NCI-H2196 treated with DMSO at 0.1 percent for 48 hours (cell line): ENCODE measurements around the gene NCOA1.
"Not testable (repeated sequence)": the region's sequence is repeated elsewhere in the genome, so short reads cannot be mapped to it uniquely, and the experiment has no call there.

Experiments
- DNase-seq: peaks from one replicate; lab custom pipeline; 2025; ENCODE audit not compliant: unreplicated experiment; lab: John Stamatoyannopoulos, UW

NCOA1 gene

DNA sequence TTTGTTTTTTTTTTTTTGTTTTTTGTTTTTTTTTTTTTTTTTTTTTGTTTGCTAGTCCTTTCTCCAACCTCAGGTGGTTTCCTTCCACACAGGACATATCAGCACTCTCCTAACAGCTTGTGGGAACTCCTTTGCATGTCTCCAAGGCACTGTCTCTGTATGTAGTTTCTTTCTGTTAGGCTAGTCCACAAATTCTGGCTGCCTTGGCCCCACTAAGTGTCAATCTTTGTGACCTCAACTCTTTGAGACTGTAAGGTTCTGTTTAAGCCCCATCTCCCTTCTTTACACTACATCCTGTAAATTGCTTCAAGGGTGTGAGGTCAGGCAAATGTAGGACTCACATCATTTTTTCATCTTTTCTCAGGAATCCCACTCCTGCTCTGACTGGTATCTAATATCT lies 85.1 kb downstream of the NCOA1 start:
- no peak for DNase-seq

DNA sequence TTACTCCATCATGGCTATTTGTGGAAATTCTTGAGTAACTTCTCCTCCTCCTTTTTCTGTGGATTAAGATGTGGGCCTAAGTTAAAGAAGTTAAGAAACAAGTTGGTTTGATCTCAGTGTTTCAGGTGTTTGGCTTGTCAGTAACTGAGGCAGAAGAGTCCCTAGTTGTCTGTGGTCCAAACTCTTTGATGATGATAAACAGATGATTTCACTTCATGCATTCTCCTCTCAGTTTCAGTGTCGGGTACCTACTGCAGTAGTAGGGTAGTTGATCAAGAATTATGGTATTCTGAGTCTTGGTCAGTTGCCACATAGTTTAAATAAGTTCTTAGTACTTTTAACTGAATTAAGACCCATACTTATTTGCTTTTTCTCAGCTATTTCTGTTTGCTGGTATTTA lies 85.6 kb downstream of the NCOA1 start:
- no peak for DNase-seq

DNA sequence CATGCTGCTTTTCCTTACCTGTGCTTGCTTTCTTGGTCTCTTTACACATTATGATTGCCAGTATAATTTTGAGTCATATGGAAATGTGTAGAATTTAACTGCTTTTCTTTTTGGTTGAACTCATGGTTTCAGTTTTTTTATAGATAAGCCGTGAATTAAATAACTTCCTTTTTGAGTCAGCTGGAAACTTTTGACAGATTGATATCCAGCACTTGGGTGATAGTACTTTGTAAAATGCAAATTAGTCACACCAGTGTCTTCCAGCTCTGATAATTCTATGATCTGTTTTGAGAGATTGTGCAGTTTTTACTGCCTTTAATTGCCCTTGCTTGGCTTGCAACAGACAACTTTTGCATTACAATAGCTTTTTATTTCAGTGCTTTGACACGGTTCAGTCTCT lies 86.4 kb downstream of the NCOA1 start:
- no peak for DNase-seq

DNA sequence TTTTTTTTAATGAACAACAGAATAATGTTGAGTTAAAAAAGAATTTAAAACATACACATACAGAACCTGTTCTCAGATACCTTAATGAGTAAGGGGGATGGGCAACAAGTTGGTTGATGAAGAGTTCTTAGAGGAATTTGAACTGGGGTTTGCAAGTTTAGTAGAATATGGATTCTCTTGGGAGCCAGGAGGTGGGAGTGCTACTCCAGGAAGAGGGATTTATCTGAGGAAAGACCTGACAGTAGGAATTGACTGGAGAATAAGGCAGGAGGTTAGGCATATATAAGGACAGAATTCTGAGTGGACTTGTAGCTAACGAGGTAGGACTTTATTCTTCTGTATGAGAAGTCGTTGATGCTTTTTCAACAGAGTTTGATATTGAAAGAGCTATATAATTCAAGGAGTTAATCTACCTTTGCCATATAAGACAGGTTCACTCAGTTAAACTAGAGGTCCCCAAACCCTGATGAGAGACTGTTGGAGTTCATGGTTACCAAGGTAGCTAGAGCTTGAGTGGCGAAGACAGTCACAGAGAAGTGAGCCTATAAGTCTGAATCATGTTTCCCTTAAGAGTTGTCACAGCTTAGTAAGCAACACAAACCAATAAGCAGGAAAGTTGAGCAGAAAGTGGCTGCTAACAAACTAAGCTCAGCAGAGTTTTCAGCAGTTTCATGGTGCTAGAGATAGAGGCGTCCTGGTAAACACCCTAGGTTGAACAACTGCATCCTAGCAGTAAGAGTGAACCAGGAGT lies 88.2 kb downstream of the NCOA1 start:
- DNase-seq, result no peak

DNA sequence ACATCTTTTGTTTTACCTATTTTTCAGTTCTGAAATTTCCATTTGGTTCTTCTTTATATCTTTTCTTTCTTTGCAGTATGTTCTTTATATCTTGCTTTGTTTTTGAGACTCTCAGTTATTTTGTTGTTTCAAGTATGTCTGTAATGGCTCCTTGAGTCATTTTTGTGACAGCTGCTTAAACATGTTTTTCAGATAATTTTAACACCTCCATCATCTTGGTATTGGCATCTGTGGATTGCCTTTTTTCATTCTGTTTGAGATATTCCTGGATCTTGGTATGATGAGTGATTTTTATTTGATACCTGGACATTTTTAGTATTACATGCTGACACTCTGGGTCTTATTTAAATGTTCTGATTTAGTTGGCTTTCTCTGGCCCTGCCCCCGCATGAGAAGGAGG lies 89.5 kb downstream of the NCOA1 start:
- DNase-seq, result no peak

DNA sequence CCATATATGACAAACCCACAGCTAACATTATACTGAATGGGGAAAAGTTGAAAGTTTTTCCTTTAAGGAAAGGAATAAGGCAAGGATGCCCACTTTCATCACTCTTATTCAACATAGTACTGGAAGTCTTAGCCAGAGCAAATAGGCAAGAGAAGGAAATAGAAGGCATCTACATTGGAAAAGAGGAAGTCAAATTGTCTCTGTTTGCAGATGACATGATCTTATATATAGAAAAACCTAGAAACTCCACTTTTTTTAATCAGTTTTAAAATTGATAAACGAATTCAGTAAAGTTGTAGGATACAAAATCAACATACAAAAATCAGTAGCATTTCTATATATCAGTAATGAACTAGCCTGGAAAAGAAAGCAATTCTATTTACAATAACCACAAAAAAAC lies 90.9 kb downstream of the NCOA1 start:
- not testable (repeated sequence) for DNase-seq

DNA sequence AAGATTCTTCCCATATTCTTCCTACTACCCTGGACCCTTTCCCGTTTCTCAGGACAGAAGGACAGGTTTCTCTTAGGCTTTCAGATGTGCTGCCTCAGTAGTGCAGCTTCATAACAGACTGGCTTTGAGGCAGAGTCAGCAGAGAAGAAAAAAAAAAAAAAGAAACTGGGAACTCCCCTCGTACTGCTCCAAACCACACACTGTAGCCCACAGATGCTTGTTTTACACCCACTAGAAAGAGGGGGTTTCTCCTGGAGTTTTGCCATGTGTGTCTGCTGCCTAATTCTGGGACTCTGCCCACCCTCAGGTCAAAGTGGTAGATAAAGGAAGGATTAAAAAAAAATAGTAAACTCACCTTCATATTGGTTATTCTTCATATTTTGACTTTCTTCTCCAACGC lies 95.9 kb downstream of the NCOA1 start:
- no peak for DNase-seq

DNA sequence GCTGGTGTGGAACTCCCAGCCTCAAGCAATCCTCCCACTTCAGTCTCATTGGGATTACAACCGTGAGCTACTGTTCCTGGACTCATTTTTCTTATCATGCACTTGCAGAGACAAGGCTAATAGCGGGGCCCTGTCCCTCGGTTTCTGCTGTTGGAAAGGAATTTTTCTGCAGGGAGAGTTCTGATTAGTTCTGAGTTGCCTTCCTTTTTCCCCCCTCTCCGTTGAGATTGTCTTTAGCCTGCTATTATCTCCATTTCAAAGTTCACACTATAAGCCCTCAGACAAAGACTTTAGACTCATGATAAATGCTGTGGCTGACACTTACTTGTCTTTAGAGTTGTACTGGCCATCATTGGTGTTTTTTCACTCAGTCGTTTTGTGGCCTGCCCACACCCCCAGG lies 97.2 kb downstream of the NCOA1 start:
- no peak for DNase-seq

DNA sequence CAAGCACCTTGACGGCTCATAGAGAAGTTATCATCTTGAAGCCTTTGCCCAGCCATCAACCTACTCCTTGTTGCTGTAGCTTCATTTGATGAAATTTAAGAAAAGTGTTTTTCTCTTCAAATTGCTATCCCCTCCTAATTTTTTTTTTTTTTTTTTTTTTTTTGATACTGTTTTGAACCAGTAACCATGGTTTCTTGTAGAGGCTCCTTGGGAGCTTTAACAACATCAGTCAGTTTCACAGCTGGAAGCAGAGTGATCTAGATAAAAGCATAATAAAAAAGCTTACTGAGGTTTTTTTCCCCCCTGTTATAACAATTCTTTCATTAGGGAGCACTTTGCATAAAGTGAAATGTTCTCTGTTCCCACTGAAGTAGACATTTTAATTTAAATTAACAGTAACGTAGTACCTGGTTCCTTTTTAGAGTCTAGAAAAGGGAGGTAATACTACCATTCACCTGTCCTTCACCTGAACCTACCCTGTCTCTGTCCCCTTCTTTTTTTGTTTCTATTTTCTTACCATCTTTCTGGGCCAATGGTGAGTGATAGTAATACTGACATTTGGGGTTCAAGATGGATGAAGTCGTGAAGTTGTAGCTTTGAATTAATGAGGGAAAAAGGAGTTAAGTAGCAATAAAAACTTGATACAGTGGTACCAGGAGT lies 101.5 kb downstream of the NCOA1 start:
- DNase-seq, result no peak

DNA sequence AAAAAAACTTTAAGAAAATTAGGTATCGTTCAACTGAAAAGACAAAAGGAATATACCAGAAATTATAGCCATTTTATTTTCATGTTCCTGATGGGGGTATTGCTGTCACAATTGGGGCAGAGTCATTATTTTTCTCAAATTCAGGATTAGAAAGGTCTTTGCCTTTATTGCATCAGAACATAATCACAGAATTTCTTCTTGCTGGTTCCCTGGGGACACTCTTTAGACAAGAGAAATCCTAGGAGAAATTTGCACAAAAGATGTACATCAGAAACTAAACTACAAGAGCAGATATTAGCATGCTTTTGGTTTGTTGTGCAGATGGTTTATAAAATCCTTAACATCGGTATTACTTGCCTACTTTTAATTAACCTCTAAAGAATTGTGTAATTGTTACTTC lies 103.2 kb downstream of the NCOA1 start:
- no peak for DNase-seq

DNA sequence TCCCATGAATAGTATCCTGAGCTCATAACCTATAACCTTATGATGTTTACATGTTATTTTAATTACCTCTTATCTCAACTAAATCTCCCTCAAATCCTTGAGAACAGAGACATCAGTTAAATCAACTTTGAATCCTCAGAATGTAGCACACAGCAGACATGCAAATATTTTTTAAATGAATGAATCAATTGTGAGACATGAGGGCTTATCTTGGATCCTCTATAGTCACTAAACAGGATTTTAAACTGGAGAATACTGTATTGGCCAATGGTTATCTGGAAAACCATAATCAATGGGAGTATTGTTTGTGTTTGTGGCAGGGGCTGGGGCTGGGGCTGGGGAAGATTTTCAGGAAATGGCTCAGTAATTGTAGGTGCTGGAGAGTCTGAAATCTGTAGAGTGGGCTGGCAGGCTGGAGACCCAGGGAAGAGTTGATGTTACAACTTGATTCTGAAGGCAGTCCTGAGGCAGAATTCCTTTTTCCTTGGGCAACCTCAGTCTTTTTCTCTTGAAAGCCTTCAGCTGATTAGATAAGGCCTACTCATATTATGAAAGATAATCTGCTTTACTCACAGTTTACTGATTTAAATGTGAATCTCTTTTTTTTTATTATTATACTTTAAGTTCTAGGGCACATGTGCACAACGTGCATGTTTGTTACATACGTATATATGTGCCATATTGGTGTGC lies 106.3 kb downstream of the NCOA1 start:
- DNase-seq, result no peak

DNA sequence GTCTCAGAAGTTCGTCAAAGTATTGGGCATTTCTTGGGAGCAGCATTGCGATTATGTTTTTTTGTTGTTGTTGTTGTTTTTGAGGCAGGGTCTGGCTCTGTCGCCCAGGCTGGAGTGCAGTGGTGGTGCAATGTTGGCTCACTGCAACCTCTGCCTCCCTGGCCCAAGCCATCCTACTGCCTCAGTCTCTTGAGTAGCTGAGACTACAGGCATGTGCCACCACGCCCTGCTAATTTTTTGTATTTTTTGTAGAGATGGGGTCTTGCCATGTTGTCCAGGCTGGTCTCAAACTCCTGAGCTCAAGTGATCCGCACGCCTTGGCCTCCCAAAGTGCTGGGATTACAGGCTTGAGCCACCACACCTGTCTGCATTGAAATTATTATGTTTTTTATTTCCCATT lies 109.1 kb downstream of the NCOA1 start:
- DNase-seq, result not testable (repeated sequence)

DNA sequence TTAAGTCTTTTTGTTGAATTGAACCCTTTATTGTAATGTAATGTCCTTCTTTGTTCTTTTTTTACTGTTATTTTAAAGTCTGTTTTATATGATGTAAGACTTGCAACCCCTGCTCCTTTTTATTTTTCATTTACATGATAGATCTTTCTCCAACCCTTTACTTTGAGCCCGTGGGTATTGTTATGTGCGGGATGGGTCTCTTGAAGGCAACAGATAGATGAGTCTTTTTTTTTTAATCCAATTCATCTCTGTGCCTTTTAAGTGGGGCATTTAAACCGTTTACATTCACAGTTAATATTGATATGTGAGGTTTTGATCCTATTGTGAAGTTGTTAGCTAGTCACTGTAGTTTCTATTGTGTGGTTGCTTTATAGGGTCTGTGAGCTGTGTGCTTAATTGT lies 120.6 kb downstream of the NCOA1 start:
- DNase-seq, result no peak

DNA sequence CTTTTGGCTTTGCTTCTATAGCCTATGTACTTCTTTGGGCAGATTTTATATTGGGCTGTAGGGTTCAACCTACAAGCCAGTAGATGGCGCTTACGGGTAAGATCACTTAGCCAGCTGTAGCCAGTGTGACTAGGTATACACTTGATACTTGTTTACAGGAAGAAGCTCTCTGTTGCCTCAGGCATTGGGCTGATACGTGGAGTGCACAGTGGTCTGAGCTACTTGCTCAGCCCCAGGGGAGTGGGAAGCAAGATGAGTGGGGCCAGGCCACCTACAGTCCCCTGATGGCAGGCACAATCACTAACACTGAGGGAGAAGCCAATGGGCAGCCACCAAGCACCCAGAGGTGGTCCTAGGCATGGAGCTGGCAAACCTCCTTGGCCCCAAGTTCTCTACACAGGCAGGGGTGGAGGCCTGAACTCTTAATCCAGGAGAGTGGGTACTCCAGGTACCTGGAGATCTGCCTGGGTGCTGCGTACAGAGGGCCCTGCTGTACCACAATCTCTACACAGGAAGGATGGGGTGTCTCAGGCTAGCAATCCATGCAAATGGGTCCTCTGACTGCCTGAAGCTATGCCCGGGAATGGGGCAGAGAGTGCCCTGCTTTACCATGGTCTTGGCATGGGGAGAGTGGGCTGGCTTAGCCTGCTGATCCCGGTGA lies 122.2 kb downstream of the NCOA1 start:
- no peak for DNase-seq

DNA sequence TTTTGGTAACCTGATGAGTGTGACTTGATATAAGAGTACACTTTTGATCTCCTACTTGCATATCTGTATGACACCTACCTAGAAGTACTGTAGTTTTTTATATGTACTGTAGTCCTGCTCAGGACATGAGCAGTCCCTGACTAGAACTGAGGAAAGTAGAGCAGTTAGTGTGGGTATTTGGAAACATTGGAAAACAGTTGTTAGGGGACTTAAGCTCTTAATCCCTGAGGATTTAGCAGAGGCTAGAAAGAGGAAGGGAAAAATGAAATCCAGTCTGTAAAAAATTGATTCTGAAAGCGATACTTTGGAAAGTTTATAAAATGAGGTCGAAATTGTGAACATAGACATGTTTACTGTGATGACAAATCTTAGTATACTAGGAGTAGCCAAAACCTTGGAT lies 125.6 kb downstream of the NCOA1 start:
- DNase-seq, result no peak

DNA sequence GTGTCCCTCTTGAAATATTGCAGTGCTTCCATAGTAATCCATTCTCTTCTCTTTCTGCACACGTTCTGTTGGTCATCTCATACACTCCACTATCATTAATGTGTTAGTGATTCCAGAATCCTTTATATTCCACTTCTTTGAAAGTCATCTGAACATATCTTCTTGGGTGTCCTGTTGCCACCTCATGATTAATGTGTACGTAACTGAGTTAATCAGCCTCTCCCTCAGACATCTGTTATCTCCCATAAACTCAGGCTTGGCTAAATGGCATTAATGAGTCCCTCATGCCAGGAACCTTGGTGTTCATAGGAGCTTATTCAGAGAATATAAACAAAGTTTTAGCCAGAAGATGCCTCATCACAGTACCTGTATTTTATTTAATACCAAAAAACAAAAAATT lies 126.4 kb downstream of the NCOA1 start:
- DNase-seq, result no peak

DNA sequence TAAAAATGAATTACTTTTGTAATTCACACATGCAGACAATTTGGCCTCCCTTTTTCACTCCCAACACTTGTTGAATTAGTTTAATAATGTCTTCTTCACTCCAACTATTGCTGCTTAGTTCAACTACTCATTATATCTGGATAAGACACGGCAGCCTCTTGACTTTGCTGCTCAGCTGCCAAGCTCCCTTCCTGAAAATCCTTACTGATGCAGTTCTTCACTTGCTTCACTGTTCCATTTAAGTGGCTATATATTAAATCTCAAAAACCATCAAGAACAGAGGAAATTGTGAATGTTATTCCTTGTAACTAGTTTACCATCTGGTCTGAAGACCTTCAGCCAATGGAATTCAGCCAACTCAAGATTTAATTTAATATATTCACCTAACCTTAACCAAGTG lies 127.1 kb downstream of the NCOA1 start:
- DNase-seq, result no peak

DNA sequence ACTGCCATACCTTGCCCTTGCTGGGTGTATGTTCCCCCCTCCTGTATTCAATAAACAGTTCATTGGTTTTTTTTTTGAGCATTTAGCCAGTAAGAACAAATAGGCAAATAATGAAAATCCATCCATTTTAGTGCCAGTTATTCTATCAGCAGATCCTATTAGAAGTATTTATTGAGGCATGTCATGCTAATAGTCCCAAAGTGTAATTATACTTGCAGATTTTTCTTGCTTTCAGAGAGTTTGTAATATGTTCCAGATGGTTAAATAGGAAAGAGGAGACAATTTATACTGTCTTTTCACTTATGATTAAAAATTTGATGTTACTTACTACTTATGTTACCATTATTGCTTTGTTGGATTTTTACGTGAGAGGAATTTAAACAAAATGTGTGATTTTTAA lies 127.6 kb downstream of the NCOA1 start:
- no peak for DNase-seq

DNA sequence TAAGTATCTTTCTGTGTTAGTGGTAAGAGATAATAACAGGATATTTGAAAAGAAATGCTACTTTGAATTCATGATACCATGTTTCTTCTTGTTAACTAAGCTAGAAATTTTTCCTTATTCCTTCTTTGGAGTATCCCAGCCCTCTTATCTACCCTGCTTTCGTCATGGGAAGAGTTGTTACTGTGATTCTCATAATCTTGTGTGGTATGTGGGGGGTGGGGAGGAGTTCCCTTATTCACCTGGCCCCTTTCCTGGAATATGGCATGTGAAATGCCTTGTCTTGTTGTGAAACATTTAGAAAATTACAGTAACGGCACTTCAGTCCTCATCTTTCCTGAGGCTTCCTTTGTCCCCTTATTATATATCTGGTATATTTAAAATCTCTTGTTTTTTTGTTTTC lies 129.9 kb downstream of the NCOA1 start:
- no peak for DNase-seq

DNA sequence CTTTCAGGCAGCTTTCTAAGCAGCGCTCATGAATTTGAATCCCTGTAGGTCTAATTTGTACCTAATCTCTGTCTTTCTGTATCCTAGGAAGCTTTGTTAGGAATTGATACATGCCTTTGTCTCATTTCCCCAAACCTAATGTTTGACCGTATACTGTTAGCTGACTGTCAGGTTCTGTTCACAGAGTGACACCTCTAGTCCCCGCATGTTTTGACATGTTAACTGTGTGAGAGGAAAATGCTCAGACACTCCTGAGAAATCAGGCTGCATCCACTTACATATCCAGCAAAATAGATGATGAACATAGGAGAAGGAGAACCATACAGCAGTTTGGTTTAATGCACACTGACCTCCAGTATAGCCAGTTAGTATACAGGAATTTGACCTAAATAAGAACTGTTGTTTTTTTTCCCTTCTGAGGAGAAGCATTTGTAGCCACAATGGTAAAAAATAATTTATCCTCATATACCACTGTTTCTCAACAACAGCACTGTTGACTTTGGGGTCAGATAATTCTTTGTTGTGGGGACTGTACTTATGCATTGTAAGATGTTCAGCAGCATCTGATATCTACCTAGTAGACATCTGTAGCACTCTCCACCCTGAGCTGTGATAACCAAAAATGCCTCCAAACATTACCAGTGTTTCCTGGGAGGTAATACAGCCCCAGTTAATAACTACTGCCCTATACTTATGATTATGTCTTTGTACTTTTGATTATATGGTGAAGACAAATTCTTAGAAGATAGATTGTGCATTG lies 130.9 kb downstream of the NCOA1 start:
- DNase-seq, result no peak

DNA sequence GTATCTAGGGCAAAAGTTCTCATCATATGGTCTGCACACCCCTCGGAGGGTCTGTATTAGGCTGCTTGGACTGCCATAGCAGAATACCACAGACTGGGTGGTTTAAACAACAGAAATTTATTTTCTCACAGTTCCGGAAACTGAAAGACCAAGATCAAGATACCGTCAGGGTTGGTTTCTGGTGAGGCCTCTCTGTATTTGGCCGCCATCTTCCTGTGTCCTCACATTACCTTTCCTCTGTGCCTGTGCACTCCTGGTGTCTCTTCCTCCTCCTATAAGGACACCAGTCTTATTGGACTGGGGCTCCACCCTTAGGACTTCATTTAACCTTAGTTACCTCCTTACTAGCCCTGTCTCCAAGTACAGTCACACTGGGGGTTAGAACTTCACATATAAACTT lies 132.5 kb downstream of the NCOA1 start:
- DNase-seq, result no peak
